HepG2 (cell line): ENCODE measurements around the gene ARHGEF39. TPM values are rescaled to one million over a fixed set of nuclear protein-coding genes. Genes with fewer than 3 reads are reported as not detected.

ENCODE experiments used
- ATAC-seq: fragments of 200-7000 bp; cut with Tn5 transposase; 3 replicates; pipeline ENCODE4 v1.9.1; 2020; ENCODE audit warnings: mild to moderate bottlenecking, moderate library complexity
- BruUV-seq: library from RNA; stranded (reverse); fragments of 400-500 nt; replicated peaks from 2 replicates; lab custom pipeline; 2021; lab: Mats Ljungman, UMichigan
- CTCF ChIA-PET: fragments of 300-600 bp; formaldehyde crosslinking; extraction: SDS; loops from one replicate; lab custom pipeline; 2021; ENCODE audit warnings: low total read pairs, inconsistent platforms, low intra/inter-chr PET ratio; lab: Yijun Ruan, JAX
- POLR2A ChIA-PET: fragments of 350-600 bp; sonication (Branson Sonifier 250); formaldehyde crosslinking; loops from one replicate; lab custom pipeline; 2020; ENCODE audit warnings: antibody characterized with exemption, inconsistent platforms; lab: Yijun Ruan, JAX
- DNase-seq: peaks from one replicate; pipeline ENCODE4 v3.0.0-alpha.2; 2015; ENCODE audit warnings: low spot score
- FAIRE-seq: peaks from 3 replicates; lab custom pipeline; 2011; peaks lifted over from hg19 to GRCh38; lab: Jason Lieb, UNC
- H2AFZ ChIP-seq: one replicate; pipeline ENCODE4 v1.6.1; 2011; ENCODE audit warnings: low read length, inconsistent platforms
- H3K27ac ChIP-seq: fragments of 300-600 bp; 3 replicates; pipeline ENCODE4 v1.8.0; 2011; ENCODE audit warnings: mixed run types, mild to moderate bottlenecking, mixed read lengths, low read length, inconsistent platforms; ENCODE audit not compliant: insufficient read depth; ENCODE audit errors: extremely low read length
- H3K27me3 ChIP-seq, 2 experiments: fragments of 200-600 bp in 1 of 2; 2 replicates in 1 of 2; 3 replicates in 1 of 2; pipeline versions ENCODE4 v1.6.0 to v1.8.0; 2011; ENCODE audit warnings: low read length in 2 of 2, mild to moderate bottlenecking in 2 of 2, moderate library complexity in 2 of 2, inconsistent platforms in 1 of 2; ENCODE audit not compliant: insufficient read depth in 2 of 2, control insufficient read depth in 1 of 2
- H3K36me3 ChIP-seq, 2 experiments: fragments of 200-600 bp in 1 of 2; replicated peaks in 1 of 2; 2 replicates in 1 of 2; 3 replicates in 1 of 2; pipeline versions ENCODE4 v1.5.1 to v1.8.0; 2011; ENCODE audit warnings: low read length in 2 of 2, inconsistent platforms in 1 of 2; ENCODE audit not compliant: insufficient read depth in 2 of 2, control insufficient read depth in 1 of 2
- H3K4me1 ChIP-seq: 2 replicates; pipeline ENCODE4 v1.5.1; 2012; ENCODE audit warnings: low read length, inconsistent platforms; ENCODE audit not compliant: insufficient read depth
- H3K4me2 ChIP-seq: 2 replicates; pipeline ENCODE4 v1.6.0; 2011; ENCODE audit warnings: low read depth, low read length, inconsistent platforms
- H3K4me3 ChIP-seq, 3 experiments: fragments of 200-600 bp in 1 of 3; sonication (generic), shearing (Covaris generic) in 1 of 3; replicated peaks in 1 of 3; 2 replicates each; pipeline ENCODE4 v1.5.1; 2011 to 2016; ENCODE audit warnings: low read length in 3 of 3, inconsistent platforms in 2 of 3, low read depth in 2 of 3, mild to moderate bottlenecking in 2 of 3, control low read depth in 1 of 3, mixed read lengths in 1 of 3; ENCODE audit not compliant: insufficient read depth in 1 of 3
- H3K79me2 ChIP-seq: one replicate; pipeline ENCODE4 v1.6.1; 2011; ENCODE audit warnings: low read length, inconsistent platforms; ENCODE audit not compliant: insufficient read depth
- H3K9ac ChIP-seq: 2 replicates; pipeline ENCODE4 v1.6.0; 2011; ENCODE audit warnings: mild to moderate bottlenecking, low read depth, low read length, inconsistent platforms; ENCODE audit not compliant: insufficient read depth
- H3K9me3 ChIP-seq: 2 replicates; pipeline ENCODE4 v1.5.1; 2012; ENCODE audit warnings: mild to moderate bottlenecking, low read length
- H4K20me1 ChIP-seq: 2 replicates; pipeline ENCODE4 v1.6.0; 2011; ENCODE audit warnings: inconsistent platforms, mild to moderate bottlenecking, low read length, moderate library complexity; ENCODE audit not compliant: insufficient read depth
- CREB3 ChIP-seq: sonication (generic); formaldehyde crosslinking; IDR thresholded peaks from 2 replicates; pipeline ENCODE4 v1.5.0; 2020; ENCODE audit warnings: missing genetic modification reagents
- FOSL2 ChIP-seq: sonication (generic); formaldehyde crosslinking; IDR thresholded peaks from 2 replicates; pipeline ENCODE4 v1.4.0; 2020; ENCODE audit warnings: missing genetic modification reagents
- HNF1B ChIP-seq: sonication (generic); formaldehyde crosslinking; IDR thresholded peaks from 2 replicates; pipeline ENCODE4 v1.5.1; 2020; ENCODE audit warnings: mild to moderate bottlenecking, moderate library complexity, missing genetic modification reagents
- TBX2 ChIP-seq: sonication (generic); formaldehyde crosslinking; IDR thresholded peaks from 2 replicates; pipeline ENCODE4 v1.5.0; 2020; ENCODE audit warnings: missing genetic modification reagents, mild to moderate bottlenecking, borderline replicate concordance
- TEAD3 ChIP-seq: optimal IDR thresholded peaks from 2 replicates; pipeline ENCODE3; 2016; ENCODE audit warnings: borderline replicate concordance
- ZBTB26 ChIP-seq: IDR thresholded peaks from 2 replicates; pipeline ENCODE4 v1.6.1; 2016; ENCODE audit warnings: missing compliant biosample characterization, missing genetic modification reagents, borderline replicate concordance
- ZNF589 ChIP-seq: sonication (generic); formaldehyde crosslinking; conservative IDR thresholded peaks from 2 replicates; pipeline ENCODE4 v1.8.0; 2022; ENCODE audit warnings: mild to moderate bottlenecking, moderate library complexity, missing genetic modification reagents
- ZNF704 ChIP-seq: sonication (generic); formaldehyde crosslinking; IDR thresholded peaks from 2 replicates; pipeline ENCODE4 v1.8.1; 2023; ENCODE audit warnings: mild to moderate bottlenecking, inconsistent platforms, moderate library complexity, missing genetic modification reagents, borderline replicate concordance
- WGBS: methylation state at CpG from one replicate; pipeline ENCODE4 v1.1.6; 2017; ENCODE audit warnings: low lambda C conversion rate; 5-methylcytosine and 5-hydroxymethylcytosine counted together
- in situ Hi-C: cut with HindIII; loops from 2 replicates; pipeline ENCODE4 v1.10.0; 2017; ENCODE audit warnings: low pct_unique_long_range_greater_than_20kb; ENCODE audit not compliant: extremely low pct_ligation_motif_present
- intact Hi-C: fragments of 100-400 bp; cut with micrococcal nuclease; formaldehyde crosslinking; loops from one replicate; pipeline ENCODE4 v1.10.0; 2022; ENCODE audit not compliant: unreplicated experiment
- polyA plus RNA-seq, 8 experiments: library from polyadenylated mRNA; depleted of rRNA in 3 of 8; stranded (reverse) in 7 of 8; unstranded in 1 of 8; fragments of >200 nt; fragmentation: Illumina TruSeq in 4 of 8; extraction: Trizol in 4 of 8; gene quantifications; 2 replicates each; pipeline versions ENCODE4 v1.2.1 to v1.2.3, GENCODE V29; 2011 to 2016; ENCODE audit warnings: low read depth in 4 of 8, missing spikeins in 1 of 8, mixed read lengths in 1 of 8; ENCODE audit not compliant: insufficient read depth in 1 of 8
- total RNA-seq, 5 experiments: library from RNA; depleted of rRNA; stranded (reverse); fragments of >200 nt; fragmentation: Illumina TruSeq; extraction: Trizol; gene quantifications; 2 replicates each; pipeline ENCODE4 v1.2.3, GENCODE V29; 2016; ENCODE audit warnings: low read depth in 1 of 5

The ARHGEF39 gene
- total and polyA plus RNA-seq, 2 of the 13 experiments (the other 11 are each of a cell fraction or from before 2014, with no cell fraction given), result 11.2 to 12.3 TPM

DNA sequence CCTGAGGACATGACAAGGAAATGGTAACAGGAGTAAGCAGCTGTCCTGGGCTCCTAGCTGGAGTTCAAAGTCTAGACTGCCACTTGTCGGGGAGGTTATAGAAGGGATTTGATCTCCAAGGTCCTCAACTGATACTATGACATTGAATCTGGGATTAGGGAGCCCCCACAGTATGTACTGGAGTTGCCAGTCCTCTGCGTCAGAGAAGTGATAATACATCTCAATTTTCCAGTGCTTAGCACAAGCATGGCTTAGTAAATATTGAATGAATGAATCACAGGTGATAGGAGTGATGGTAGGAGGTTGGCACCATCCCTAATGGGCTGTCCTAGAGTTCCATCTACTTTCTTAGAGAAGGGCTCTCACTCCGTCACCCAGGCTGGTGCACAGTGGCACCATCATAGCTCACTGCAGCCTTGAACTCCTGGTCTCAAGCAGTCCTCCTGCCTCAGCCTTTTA lies 31.0 kb upstream of the ARHGEF39 start:
- H3K27me3 ChIP-seq, result no peaks in the 10 kb centered on the region
- WGBS, result 72% methylated on average over 3 of the region's 3 CpGs
- no TSS peak for BruUV-seq
- DNase-seq (no peak), FAIRE-seq (peak; percentile 37), ATAC-seq (no peak; the same call in 2 of the 3 replicates)
- in situ Hi-C loops, result loop anchor here (5.0 kb wide), 1 partner anchor 34 kb away; no protein-coding TSS in a partner anchor
- no peak overlapping the region for H3K4me3 ChIP-seq
- intact Hi-C loops, result loop anchor here (2.0 to 10.0 kb wide), 2 partner anchors 35 to 51 kb away; no protein-coding TSS in a partner anchor
- H3K9me3 ChIP-seq, result no peaks in the 10 kb centered on the region
- no peak overlapping the region for H3K4me2 ChIP-seq
- H3K79me2 ChIP-seq, result no peaks in the 10 kb centered on the region
- ChIA-PET POLR2A (interaction anchor here (0.6 to 2.3 kb wide), 11 partner anchors 8 to 61 kb away, joined by 3 to 12 read pairs (median 8); partner anchors contain the start of genes ARHGEF39, CA9, CCDC107 and CREB3), CTCF (interaction anchor here (1.5 kb wide), 2 partner anchors 31 to 38 kb away, joined by 5 to 9 read pairs; partner anchors contain the start of genes ARHGEF39, CCDC107 and RMRP)
- H3K4me1 ChIP-seq, result peaks cover 26% of the 10 kb centered on the region
- TF ChIP-seq HNF1B (0 out of 2 replicates have a peak, but pooled peaks have one; percentile 30), TEAD3 (CRISPR knock-in tag) (no peak), FOSL2 (0 out of 2 replicates have a peak, but pooled peaks have one; percentile 17)
- no peak overlapping the region for H3K27ac ChIP-seq
- no peak overlapping the region for H3K9ac ChIP-seq
- H2AFZ ChIP-seq, result no peak overlapping the region
- H4K20me1 ChIP-seq, result no peaks in the 10 kb centered on the region
- H3K36me3 ChIP-seq, result peaks cover 23 to 43% of the 10 kb centered on the region in 2 experiments; a peak in 4 of 5 replicates

- H3K79me2 ChIP-seq, result no peaks in the 10 kb centered on the region
- CTCF ChIA-PET, result no interaction called here
- no peak overlapping the region for H3K4me2 ChIP-seq
- in situ Hi-C loops (no loop called here), intact Hi-C loops (loop anchor here (1.0 to 10.0 kb wide), 2 partner anchors 23 to 47 kb away; no protein-coding TSS in a partner anchor)
- no peaks in the 10 kb centered on the region for H3K27me3 ChIP-seq
- no peak overlapping the region for H3K27ac ChIP-seq
- no peaks in the 10 kb centered on the region for H3K9me3 ChIP-seq
- BruUV-seq, result no TSS peak
- H3K4me3 ChIP-seq, result no peak overlapping the region
- H3K9ac ChIP-seq, result no peak overlapping the region
- 0 out of 5 replicates have a peak, but pooled peaks cover 0 to 1% of the 10 kb centered on the region in 2 experiments for H3K36me3 ChIP-seq
- POLR2A ChIA-PET, result interaction anchor here (1.0 to 6.1 kb wide), 10 partner anchors 23 to 530 kb away, joined by 3 to 68 read pairs (median 11); partner anchors contain the start of genes ARHGEF39, CCDC107, CREB3 and GBA2
- DNase-seq, result no peak
- no peak overlapping the region for H2AFZ ChIP-seq
- 87% methylated on average over 13 of the region's 13 CpGs for WGBS
- H4K20me1 ChIP-seq, result no peaks in the 10 kb centered on the region
- FAIRE-seq, result no peak
- H3K4me1 ChIP-seq, result peaks cover 61% of the 10 kb centered on the region
- ATAC-seq, result no peak
- TF ChIP-seq TBX2 (CRISPR knock-in tag) (no peak), ZBTB26 (CRISPR knock-in tag) (no peak), ZNF589 (no peak), CREB3 (CRISPR knock-in tag) (no peak), ZNF704 (CRISPR knock-in tag) (no peak)
These were observed 26.8 kb upstream of the ARHGEF39 start for GRCh38 chr9:35691757-35692301.
